A673 (cell line): ENCODE results near the gene RBMS1. TPM values are rescaled to one million over a fixed set of nuclear protein-coding genes. Genes with fewer than 3 reads are reported as not detected.

Experiments used
- BruUV-seq: library from RNA; stranded (reverse); fragments of 400-500 nt; replicated peaks from 2 replicates; lab custom pipeline; 2021; lab: Mats Ljungman, UMichigan
- CTCF ChIA-PET: fragments of 300-600 bp; sonication (Branson Sonifier 250); formaldehyde crosslinking; loops from one replicate; lab custom pipeline; 2022; ENCODE audit warnings: antibody characterized with exemption; lab: Charles Lee
- POLR2A ChIA-PET: fragments of 300-600 bp; sonication (Branson Sonifier 250); formaldehyde crosslinking; loops from one replicate; lab custom pipeline; 2022; ENCODE audit warnings: antibody characterized with exemption; ENCODE audit not compliant: low non-redundant PET; lab: Charles Lee
- DNase-seq: peaks from one replicate; pipeline ENCODE4 v3.0.0-alpha.2; 2015; ENCODE audit warnings: low spot score
- H3K27ac ChIP-seq: fragments of 200-600 bp; sonication (generic); 2 replicates; pipeline ENCODE4 v1.5.1; 2016; ENCODE audit warnings: mixed run types, low read depth, mild to moderate bottlenecking, mixed read lengths, antibody characterized with exemption, low read length; ENCODE audit not compliant: poor library complexity, severe bottlenecking
- H3K27me3 ChIP-seq: fragments of 200-600 bp; sonication (generic); replicated peaks from 2 replicates; pipeline ENCODE4 v1.6.1; 2017; ENCODE audit warnings: mixed run types, low read depth, mild to moderate bottlenecking, mixed read lengths, antibody characterized with exemption, low read length; ENCODE audit not compliant: insufficient read depth, poor library complexity
- H3K36me3 ChIP-seq: fragments of 200-600 bp; sonication (generic); 2 replicates; pipeline ENCODE4 v1.6.1; 2016; ENCODE audit warnings: mixed run types, mild to moderate bottlenecking, mixed read lengths, antibody characterized with exemption, low read length; ENCODE audit not compliant: insufficient read depth, poor library complexity, severe bottlenecking
- H3K4me1 ChIP-seq: fragments of 200-600 bp; sonication (generic); 2 replicates; pipeline ENCODE4 v1.6.1; 2017; ENCODE audit warnings: mixed run types, mild to moderate bottlenecking, mixed read lengths, antibody characterized with exemption, low read length; ENCODE audit not compliant: insufficient read depth, poor library complexity, severe bottlenecking
- H3K4me3 ChIP-seq: fragments of 200-600 bp; sonication (generic); 2 replicates; pipeline ENCODE4 v1.5.1; 2016; ENCODE audit warnings: low read depth, mixed run types, mild to moderate bottlenecking, mixed read lengths, low read length; ENCODE audit not compliant: poor library complexity, severe bottlenecking
- H3K9me3 ChIP-seq: fragments of 200-600 bp; sonication (generic); 2 replicates; pipeline ENCODE4 v1.6.1; 2016; ENCODE audit warnings: mixed run types, low read depth, mild to moderate bottlenecking, mixed read lengths, antibody characterized with exemption, low read length; ENCODE audit not compliant: poor library complexity, severe bottlenecking
- CTCF ChIP-seq: fragments of 300-800, 200-600 bp; sonication (generic); conservative IDR thresholded peaks from 2 replicates; pipeline ENCODE4 v1.5.1; 2017; ENCODE audit warnings: low read depth, mild to moderate bottlenecking, antibody characterized with exemption, low read length, moderate library complexity, mixed read lengths
- EZH2 ChIP-seq: fragments of 200-600 bp; sonication (generic); IDR thresholded peaks from 2 replicates; pipeline ENCODE4 v1.6.1; 2017; ENCODE audit warnings: borderline replicate concordance, low read depth, mild to moderate bottlenecking, mixed read lengths, antibody characterized with exemption, low read length; ENCODE audit not compliant: poor library complexity, severe bottlenecking
- intact Hi-C: fragments of 100-400 bp; cut with micrococcal nuclease; formaldehyde crosslinking; loops from one replicate; pipeline ENCODE4 v1.10.0; 2022; ENCODE audit not compliant: unreplicated experiment
- total RNA-seq: library from RNA; stranded (reverse); gene quantifications from 2 replicates; pipeline ENCODE4 v1.2.3, GENCODE V29; 2021

The RBMS1 gene
- total RNA-seq, 1 experiment from 2014 or later, result 84.9 TPM

DNA sequence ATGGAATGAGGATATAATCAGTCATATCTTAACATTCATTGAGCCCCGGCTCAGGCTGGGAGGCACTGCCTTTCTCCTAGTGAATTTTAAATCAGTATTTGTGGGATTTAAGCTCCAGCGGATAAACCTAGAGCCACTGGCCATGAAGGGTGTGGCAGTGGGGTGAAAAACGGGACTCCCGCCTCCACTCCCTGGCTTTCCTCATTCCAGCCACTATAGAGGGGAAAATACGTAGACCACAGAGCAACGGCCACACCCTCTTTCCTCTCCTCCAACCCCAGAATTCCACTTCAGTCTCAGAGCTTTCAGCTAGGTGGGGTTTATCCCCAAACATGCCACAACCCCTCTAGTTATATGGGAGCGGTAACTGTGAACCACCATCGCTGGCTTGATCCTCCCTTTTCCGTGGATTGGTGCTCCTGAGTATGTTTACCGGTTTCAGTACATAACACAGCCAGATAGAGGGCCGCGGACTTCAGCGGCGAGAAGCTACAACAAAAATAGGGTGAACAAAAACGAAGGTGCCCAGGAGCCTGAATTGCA lies 223.0 kb downstream of the RBMS1 start:
- no peak for DNase-seq
- no TSS peak for BruUV-seq
- POLR2A ChIA-PET, result no interaction called here
- Histone ChIP-seq H3K27me3 (no peaks in the 10 kb centered on the region), H3K36me3 (peaks cover 8% of the 10 kb centered on the region), H3K27ac (peak overlapping the region; percentile 35), H3K4me3 (peak overlapping the region; percentile 37), H3K9me3 (no peaks in the 10 kb centered on the region), H3K4me1 (peaks cover 3% of the 10 kb centered on the region)
- intact Hi-C loops, result loop anchor here (10.0 kb wide), 2 partner anchors 224 to 704 kb away; partner anchors contain the start of gene RBMS1
- TF ChIP-seq CTCF (no peak), EZH2 (no peak)
- CTCF ChIA-PET, result interaction anchor here (0.6 to 1.7 kb wide), 8 partner anchors 8 to 793 kb away, joined by 3 to 9 read pairs (median 3); no protein-coding TSS in a partner anchor

DNA sequence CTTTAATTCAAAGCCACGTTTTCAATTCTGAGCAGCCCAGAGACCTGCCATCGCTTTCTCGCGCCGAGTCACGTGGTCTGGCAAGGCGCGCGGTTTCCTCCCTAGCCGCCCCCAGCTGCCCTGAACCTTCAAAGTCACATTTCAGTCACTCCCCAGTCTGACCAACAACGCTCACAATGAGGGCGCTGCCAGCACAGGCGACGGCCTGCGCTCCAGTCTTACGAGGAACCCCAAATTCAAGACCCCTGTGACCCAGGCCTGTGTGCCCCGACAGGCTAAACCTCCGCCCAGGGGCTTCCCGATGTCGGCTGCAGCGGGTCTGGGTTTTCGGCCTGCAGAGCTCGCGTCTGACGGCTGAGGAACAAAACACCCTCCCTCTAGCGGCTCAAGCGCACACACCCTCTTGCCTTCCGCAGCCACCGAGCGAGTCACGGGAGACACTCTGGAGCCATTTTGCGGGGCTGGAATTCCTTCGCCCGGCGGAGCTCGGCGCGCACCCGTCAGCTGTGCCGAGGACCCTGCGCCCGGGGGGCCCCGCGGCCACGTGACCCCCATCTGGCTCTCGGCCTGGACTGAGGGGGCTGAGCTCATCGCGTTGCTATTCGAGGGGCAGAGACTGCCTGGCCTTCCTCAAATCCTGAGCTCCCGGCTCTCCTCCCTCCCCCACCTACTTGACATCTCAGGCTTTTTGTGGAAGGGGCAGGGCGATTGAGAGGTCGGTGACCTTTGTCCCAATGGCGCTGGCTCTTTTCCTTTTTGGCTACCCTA lies 223.6 kb downstream of the RBMS1 start:
- Histone ChIP-seq H3K9me3 (no peaks in the 10 kb centered on the region), H3K36me3 (peaks cover 2% of the 10 kb centered on the region), H3K27ac (peak overlapping the region; percentile 35), H3K4me1 (peaks cover 3% of the 10 kb centered on the region), H3K4me3 (peak overlapping the region; percentile 37), H3K27me3 (no peaks in the 10 kb centered on the region)
- CTCF ChIA-PET, result interaction anchor here (0.6 to 1.7 kb wide), 8 partner anchors 9 to 794 kb away, joined by 3 to 9 read pairs (median 3); no protein-coding TSS in a partner anchor
- BruUV-seq, result no TSS peak
- TF ChIP-seq CTCF (peak; percentile 64), EZH2 (no peak)
- POLR2A ChIA-PET, result no interaction called here
- intact Hi-C loops, result loop anchor here (10.0 kb wide), 2 partner anchors 225 to 705 kb away; partner anchors contain the start of gene RBMS1
- DNase-seq, result peak; percentile 87

DNA sequence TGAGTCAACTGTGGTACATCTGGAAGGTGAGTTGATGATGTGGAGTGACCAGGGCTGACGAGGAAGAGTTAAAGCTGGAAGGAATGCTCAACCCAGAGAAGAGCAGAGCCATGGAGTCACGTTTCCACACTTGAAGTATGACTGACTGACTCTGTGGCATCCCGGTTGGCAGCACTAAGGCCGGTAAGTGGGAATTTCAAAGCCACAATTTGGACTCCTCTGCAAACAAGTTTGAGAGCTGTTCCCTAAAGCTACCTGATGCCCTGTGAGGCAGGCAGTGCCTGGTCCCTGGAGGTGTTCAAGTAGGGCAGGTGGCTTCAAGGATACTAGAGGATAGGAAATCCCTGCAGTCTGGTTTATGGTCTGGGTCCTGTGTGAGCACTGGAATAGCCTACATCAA lies 224.2 kb downstream of the RBMS1 start:
- Histone ChIP-seq H3K36me3 (no peaks in the 10 kb centered on the region), H3K27ac (no peak overlapping the region), H3K9me3 (no peaks in the 10 kb centered on the region), H3K4me3 (peak overlapping the region; percentile 37), H3K4me1 (peaks cover 3% of the 10 kb centered on the region), H3K27me3 (no peaks in the 10 kb centered on the region)
- intact Hi-C loops, result no loop called here
- POLR2A ChIA-PET, result no interaction called here
- CTCF ChIA-PET, result interaction anchor here (1.2 to 1.7 kb wide), 5 partner anchors 9 to 795 kb away, joined by 3 to 9 read pairs (median 4); no protein-coding TSS in a partner anchor
- BruUV-seq, result no TSS peak
- DNase-seq, result no peak
- no peak for TF ChIP-seq CTCF
- no peak for TF ChIP-seq EZH2
